Tibial nerve (tissue), 4 donors: ENCODE data around the gene ABHD5. TPM values are rescaled to one million over a fixed set of nuclear protein-coding genes. Genes with fewer than 3 reads are reported as not detected.

Source experiments
- DNase-seq, 2 donors: peaks; one replicate each; pipeline ENCODE4 v3.0.0-alpha.2; 2019; ENCODE audit warnings: low spot score in 2 of 2
- H3K27ac ChIP-seq, 4 donors: fragments of 200-600 bp; sonication (generic) in 3 of 4; one replicate each; pipeline ENCODE4 v1.5.1; 2017 to 2019; ENCODE audit warnings: mild to moderate bottlenecking in 1 of 4
- H3K27me3 ChIP-seq, 2 donors: fragments of 200-600 bp; sonication (generic) in 1 of 2; one replicate each; pipeline versions ENCODE4 v1.5.1 to v1.6.0; 2017 to 2019
- H3K36me3 ChIP-seq, 3 donors: fragments of 200-600 bp; sonication (generic); one replicate each; pipeline ENCODE4 v1.5.1; 2018 to 2019
- H3K4me1 ChIP-seq, 4 donors: fragments of 200-600 bp; sonication (generic) in 3 of 4; one replicate each; pipeline ENCODE4 v1.5.1; 2017 to 2019
- H3K4me3 ChIP-seq, 4 donors: fragments of 200-600 bp; sonication (generic) in 3 of 4; one replicate each; pipeline ENCODE4 v1.5.1; 2017 to 2019; ENCODE audit warnings: mild to moderate bottlenecking in 1 of 4, moderate library complexity in 1 of 4
- H3K9me3 ChIP-seq, 4 donors: fragments of 200-600 bp; sonication (generic) in 3 of 4; one replicate each; pipeline ENCODE4 v1.5.1; 2017 to 2019
- POLR2A ChIP-seq, 2 donors: fragments of 450-650 bp; IDR thresholded peaks; one replicate each; pipeline ENCODE4 v1.6.1; 2017; ENCODE audit warnings: antibody characterized with exemption in 2 of 2, mild to moderate bottlenecking in 2 of 2, moderate library complexity in 2 of 2
- WGBS, 2 donors: methylation state at CpG; one replicate each; pipeline ENCODE4 v1.1.5; 2018; 5-methylcytosine and 5-hydroxymethylcytosine counted together
- total RNA-seq, 4 donors: library from RNA; depleted of rRNA; stranded (reverse); fragments of >200 nt; gene quantifications; one replicate each; pipeline ENCODE4 v1.1.0, GENCODE V29; 2016

ABHD5 gene
- total RNA-seq, 4 donors from 2014 or later: 21.6 to 29.7 (median 29.0) TPM

DNA sequence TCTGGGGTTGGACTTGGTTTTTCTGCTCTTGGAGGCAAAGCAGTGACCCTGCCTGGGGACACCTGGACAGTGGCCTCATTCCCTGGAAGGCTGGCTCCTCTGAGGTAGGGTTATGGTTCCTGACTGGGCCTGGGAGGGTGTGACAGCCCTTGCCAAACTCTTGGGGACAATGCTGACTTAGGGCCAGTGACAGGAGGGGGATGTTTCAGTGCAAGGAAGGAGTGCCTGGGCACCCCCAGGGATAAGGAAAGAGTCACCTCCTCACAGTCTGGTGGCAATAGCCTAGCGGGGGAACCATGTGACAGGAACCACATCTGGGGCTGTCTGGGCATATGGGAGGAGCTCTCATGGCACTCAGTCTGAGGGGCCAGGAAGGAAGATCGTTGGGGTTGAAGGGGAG lies 91.8 kb downstream of the ABHD5 start:
- TF ChIP-seq POLR2A (IDR thresholded peaks at IDR 0.05): no peak
- Histone ChIP-seq H3K27me3 (no peaks in the 10 kb centered on the region), H3K36me3 (no peaks in the 10 kb centered on the region), H3K4me1 (no peaks in the 10 kb centered on the region), H3K9me3 (no peaks in the 10 kb centered on the region), H3K27ac (no peak overlapping the region), H3K4me3 (no peak overlapping the region)
- WGBS, 2 donors: 45 to 63% methylated on average over 2 of the region's 2 CpGs
- DNase-seq: no peak

Other genes starting within 250 kb of the ABHD5 start
- gene ANO10, start 68.9 kb upstream of the ABHD5 start, total RNA-seq: 10 to 100 TPM; 19.4 to 28.8 (median 21.2) TPM